22Rv1 (cell line): ENCODE results near the gene IL26.

Experiments
- H3K27ac ChIP-seq: fragments of 450-650 bp; 2 replicates; pipeline ENCODE4 v1.5.1; 2017
- CTCF ChIP-seq: fragments of 450-650 bp; IDR thresholded peaks from 2 replicates; pipeline ENCODE4 v1.5.1; 2017; ENCODE audit warnings: mild to moderate bottlenecking
- ZFX ChIP-seq: fragments of 450-650 bp; IDR thresholded peaks from 2 replicates; pipeline ENCODE4 v1.6.1; 2017; ENCODE audit warnings: antibody characterized with exemption, borderline replicate concordance

Gene IL26

GRCh38 chr12:68166317-68166831 lies 59.2 kb downstream of the IL26 start:
- H3K27ac ChIP-seq = no peak overlapping the region
- TF ChIP-seq ZFX (no peak), CTCF (no peak)

GRCh38 chr12:68163560-68164081 lies 62.0 kb downstream of the IL26 start:
- TF ChIP-seq ZFX (no peak), CTCF (no peak)
- no peak overlapping the region for H3K27ac ChIP-seq

- H3K27ac ChIP-seq = no peak overlapping the region
- TF ChIP-seq ZFX (no peak), CTCF (no peak)
Measured at GRCh38 chr12:68162374-68162773, 63.2 kb downstream of the IL26 start.

- no peak for TF ChIP-seq CTCF
- TF ChIP-seq ZFX = no peak
- no peak within 1 kb of the TSS for H3K27ac ChIP-seq
Measured at GRCh38 chr12:68159681-68160304, 65.8 kb downstream of the IL26 start, which contains the start of gene IFNG. Gene IFNG, minus strand, starts transcription at chr12:68159740. Its CDS starts 125 bp downstream, at chr12:68159615.

- no peak overlapping the region for H3K27ac ChIP-seq
- TF ChIP-seq ZFX = no peak
- peak; percentile 76 for TF ChIP-seq CTCF
Measured at GRCh38 chr12:68158432-68158831, 67.2 kb downstream of the IL26 start.

GRCh38 chr12:68157380-68157779 lies 68.2 kb downstream of the IL26 start:
- no peak for TF ChIP-seq CTCF
- no peak for TF ChIP-seq ZFX
- H3K27ac ChIP-seq = no peak overlapping the region

GRCh38 chr12:68156636-68157035 lies 69.0 kb downstream of the IL26 start:
- TF ChIP-seq ZFX = no peak
- TF ChIP-seq CTCF = no peak
- H3K27ac ChIP-seq = no peak overlapping the region
